Caco-2 (cell line): ENCODE results near the gene TMEM63C. TPM values are rescaled to one million over a fixed set of nuclear protein-coding genes. Genes with fewer than 3 reads are reported as not detected.

Source experiments
- BruUV-seq: library from RNA; stranded (reverse); fragments of 400-500 nt; replicated peaks from 2 replicates; lab custom pipeline; 2021; lab: Mats Ljungman, UMichigan
- CTCF ChIA-PET: fragments of 300-600 bp; sonication (Branson Sonifier 250); formaldehyde crosslinking; loops from one replicate; lab custom pipeline; 2022; ENCODE audit warnings: antibody characterized with exemption; lab: Charles Lee
- POLR2A ChIA-PET: fragments of 300-600 bp; sonication (Branson Sonifier 250); formaldehyde crosslinking; loops from one replicate; lab custom pipeline; 2022; ENCODE audit warnings: antibody characterized with exemption; lab: Charles Lee
- DNase-seq, 2 experiments: peaks; one replicate each; pipeline versions ENCODE4 v3.0.0 to v3.0.0-alpha.2; 2020 to 2022
- H3K27me3 ChIP-seq: replicated peaks from 2 replicates; pipeline ENCODE4 v1.6.0; 2011; ENCODE audit warnings: low read length; ENCODE audit not compliant: control insufficient read depth, insufficient read depth
- H3K36me3 ChIP-seq: 2 replicates; pipeline ENCODE4 v1.5.1; 2011; ENCODE audit warnings: low read length; ENCODE audit not compliant: control insufficient read depth, insufficient read depth
- H3K4me1 ChIP-seq: fragments of 250-450 bp; sonication (Bioruptor Pico); 2 replicates; pipeline ENCODE4 v1.5.1; 2020; ENCODE audit warnings: mild to moderate bottlenecking
- H3K4me3 ChIP-seq: 2 replicates; pipeline ENCODE4 v1.5.1; 2011; ENCODE audit warnings: low read depth, mild to moderate bottlenecking, control low read depth, low read length
- H3K9me3 ChIP-seq: fragments of 250-450 bp; sonication (Bioruptor Pico); 2 replicates; pipeline ENCODE4 v1.5.1; 2020; ENCODE audit warnings: mild to moderate bottlenecking, moderate library complexity
- H3K27ac Mint-ChIP-seq: one replicate; pipeline ENCODE4 v1.8.0; 2022; ENCODE audit warnings: mixed read lengths; ENCODE audit not compliant: unreplicated experiment
- H3K27me3 Mint-ChIP-seq: one replicate; pipeline ENCODE4 v1.8.0; 2022; ENCODE audit warnings: mixed read lengths; ENCODE audit not compliant: insufficient read depth, unreplicated experiment
- H3K36me3 Mint-ChIP-seq: one replicate; pipeline ENCODE4 v1.8.0; 2022; ENCODE audit warnings: mild to moderate bottlenecking, mixed read lengths; ENCODE audit not compliant: insufficient read depth, unreplicated experiment
- H3K4me1 Mint-ChIP-seq: one replicate; pipeline ENCODE4 v1.8.0; 2022; ENCODE audit warnings: low read depth, mixed read lengths; ENCODE audit not compliant: unreplicated experiment
- H3K4me3 Mint-ChIP-seq: one replicate; pipeline ENCODE4 v1.8.0; 2022; ENCODE audit warnings: mild to moderate bottlenecking, moderate library complexity, mixed read lengths; ENCODE audit not compliant: unreplicated experiment
- H3K9me3 Mint-ChIP-seq: one replicate; pipeline ENCODE4 v1.8.0; 2022; ENCODE audit warnings: mixed read lengths; ENCODE audit not compliant: unreplicated experiment
- CTCF ChIP-seq, 2 experiments: fragments of 200-600 bp in 1 of 2; IDR thresholded peaks; 1 replicate in 1 of 2; 2 replicates in 1 of 2; pipeline versions ENCODE4 v1.5.1 to v1.8.0; 2011 to 2022; ENCODE audit warnings: antibody characterized with exemption in 1 of 2, control low read depth in 1 of 2, inconsistent platforms in 1 of 2, low read depth in 1 of 2, low read length in 1 of 2, mild to moderate bottlenecking in 1 of 2, moderate library complexity in 1 of 2; ENCODE audit not compliant: insufficient read depth in 1 of 2, severe bottlenecking in 1 of 2, unreplicated experiment in 1 of 2
- intact Hi-C: fragments of 100-400 bp; cut with micrococcal nuclease; formaldehyde crosslinking; loops from one replicate; pipeline ENCODE4 v1.10.0; 2022; ENCODE audit not compliant: unreplicated experiment
- total RNA-seq: library from RNA; stranded (reverse); gene quantifications from 2 replicates; pipeline ENCODE4 v1.2.3, GENCODE V29; 2022

TMEM63C gene
- total RNA-seq, 1 experiment from 2014 or later, result 1.3 TPM

- no peaks in the 10 kb centered on the region for H3K36me3 Mint-ChIP-seq
- H3K27me3 Mint-ChIP-seq, result peaks cover 7% of the 10 kb centered on the region
- H3K27me3 ChIP-seq, result no peaks in the 10 kb centered on the region
- POLR2A ChIA-PET, result no interaction called here
- H3K4me3 Mint-ChIP-seq, result no peak overlapping the region
- H3K36me3 ChIP-seq, result no peaks in the 10 kb centered on the region
- H3K27ac Mint-ChIP-seq, result no peak overlapping the region
- no TSS peak for BruUV-seq
- peaks cover 24% of the 10 kb centered on the region for H3K4me1 ChIP-seq
- no peak for TF ChIP-seq CTCF (IDR thresholded peaks at IDR 0.05; ENCODE audit: insufficient read depth in 1 of 2, low read depth in 1 of 2, low read length in 1 of 2, severe bottlenecking in 1 of 2, unreplicated experiment in 1 of 2)
- CTCF ChIA-PET, result no interaction called here
- H3K4me1 Mint-ChIP-seq, result peaks cover 11% of the 10 kb centered on the region
- intact Hi-C loops, result no loop called here
- no peaks in the 10 kb centered on the region for H3K9me3 Mint-ChIP-seq
- no peak for DNase-seq
- H3K9me3 ChIP-seq, result no peaks in the 10 kb centered on the region
- no peak overlapping the region for H3K4me3 ChIP-seq
Measured at GRCh38 chr14:77186911-77187648, 5.5 kb downstream of the TMEM63C start.

DNA sequence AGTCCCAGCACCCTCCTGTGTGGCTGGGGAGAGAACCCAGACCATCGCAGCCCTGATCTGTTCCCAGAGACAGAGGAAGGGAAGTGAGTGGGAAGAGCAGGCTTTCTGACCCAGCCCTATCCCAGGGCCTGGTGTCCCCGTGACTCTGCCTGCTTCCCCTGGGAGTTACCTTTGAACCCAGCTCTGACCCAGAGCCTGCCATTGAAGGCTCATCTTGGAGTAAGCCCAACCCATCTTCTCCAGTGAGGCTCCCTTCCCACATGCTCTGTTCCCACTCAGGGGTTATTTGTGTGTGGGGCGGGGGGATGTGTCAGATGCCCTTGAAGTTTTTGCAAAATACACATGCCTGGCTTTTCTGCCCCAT lies 6.0 kb downstream of the TMEM63C start:
- intact Hi-C loops, result no loop called here
- no peaks in the 10 kb centered on the region for H3K36me3 ChIP-seq
- Mint-ChIP-seq H3K9me3 (no peaks in the 10 kb centered on the region), H3K4me3 (no peak overlapping the region), H3K27me3 (peaks cover 10% of the 10 kb centered on the region), H3K4me1 (peaks cover 11% of the 10 kb centered on the region), H3K36me3 (no peaks in the 10 kb centered on the region), H3K27ac (no peak overlapping the region)
- ChIA-PET POLR2A (no interaction called here), CTCF (no interaction called here)
- H3K27me3 ChIP-seq, result no peaks in the 10 kb centered on the region
- BruUV-seq, result no TSS peak
- no peak for DNase-seq
- TF ChIP-seq CTCF (IDR thresholded peaks at IDR 0.05; ENCODE audit: insufficient read depth in 1 of 2, low read depth in 1 of 2, low read length in 1 of 2, severe bottlenecking in 1 of 2, unreplicated experiment in 1 of 2), result no peak
- H3K9me3 ChIP-seq, result no peaks in the 10 kb centered on the region
- no peak overlapping the region for H3K4me3 ChIP-seq
- peaks cover 20% of the 10 kb centered on the region for H3K4me1 ChIP-seq

- no peak overlapping the region for H3K27ac Mint-ChIP-seq
- BruUV-seq, result no TSS peak
- H3K36me3 ChIP-seq, result no peaks in the 10 kb centered on the region
- POLR2A ChIA-PET, result no interaction called here
- peaks cover 13% of the 10 kb centered on the region for H3K27me3 Mint-ChIP-seq
- no peaks in the 10 kb centered on the region for H3K36me3 Mint-ChIP-seq
- no peak for DNase-seq
- peaks cover 10% of the 10 kb centered on the region for H3K4me1 ChIP-seq
- intact Hi-C loops, result no loop called here
- H3K27me3 ChIP-seq, result no peaks in the 10 kb centered on the region
- no peaks in the 10 kb centered on the region for H3K9me3 Mint-ChIP-seq
- no peak overlapping the region for H3K4me3 Mint-ChIP-seq
- H3K4me1 Mint-ChIP-seq, result peaks cover 6% of the 10 kb centered on the region
- H3K9me3 ChIP-seq, result no peaks in the 10 kb centered on the region
- CTCF ChIA-PET, result interaction anchor here (1.1 kb wide), 1 partner anchor 38 kb away, joined by 3 read pairs; no protein-coding TSS in a partner anchor
- no peak overlapping the region for H3K4me3 ChIP-seq
- TF ChIP-seq CTCF (IDR thresholded peaks at IDR 0.05; ENCODE audit: insufficient read depth in 1 of 2, low read depth in 1 of 2, low read length in 1 of 2, severe bottlenecking in 1 of 2, unreplicated experiment in 1 of 2), result no peak
Measured at GRCh38 chr14:77189479-77189878, 7.9 kb downstream of the TMEM63C start.
